Keratinocyte (primary cell): ENCODE data around the gene LDLRAD2. TPM values are rescaled to one million over a fixed set of nuclear protein-coding genes. Genes with fewer than 3 reads are reported as not detected.

ENCODE experiments used
- DNase-seq: peaks from one replicate; pipeline ENCODE4 v3.0.0-alpha.2; 2011; ENCODE audit warnings: low read depth, missing footprints, low spot score
- FAIRE-seq: peaks from 2 replicates; lab custom pipeline; 2011; peaks lifted over from hg19 to GRCh38; lab: Jason Lieb, UNC
- H2AFZ ChIP-seq: 2 replicates; pipeline ENCODE4 v1.6.0; 2012; ENCODE audit warnings: low read length, control low read depth, inconsistent platforms; ENCODE audit not compliant: control insufficient read depth
- H3K27ac ChIP-seq: 2 replicates; pipeline ENCODE4 v1.5.1; 2011; ENCODE audit warnings: low read length; ENCODE audit not compliant: control insufficient read depth, insufficient read depth
- H3K27me3 ChIP-seq: 3 replicates; pipeline ENCODE4 v1.6.0; 2011; ENCODE audit warnings: low read length; ENCODE audit not compliant: control insufficient read depth, insufficient read depth; ENCODE audit errors: extremely low read depth
- H3K36me3 ChIP-seq, 2 experiments: 2 replicates in 1 of 2; 3 replicates in 1 of 2; pipeline ENCODE4 v1.5.1; 2011; ENCODE audit warnings: low read length in 2 of 2, mild to moderate bottlenecking in 1 of 2; ENCODE audit not compliant: control insufficient read depth in 2 of 2, insufficient read depth in 2 of 2; ENCODE audit errors: extremely low read depth in 1 of 2
- H3K4me1 ChIP-seq: 3 replicates; pipeline ENCODE4 v1.5.1; 2011; ENCODE audit warnings: low read length; ENCODE audit not compliant: control insufficient read depth, insufficient read depth; ENCODE audit errors: extremely low read depth
- H3K4me2 ChIP-seq: 3 replicates; pipeline ENCODE4 v1.6.0; 2011; ENCODE audit warnings: low read depth, low read length; ENCODE audit not compliant: control insufficient read depth, insufficient read depth; ENCODE audit errors: extremely low read depth
- H3K4me3 ChIP-seq, 3 experiments: fragments of 200-600 bp in 1 of 3; sonication (generic) in 1 of 3; 2 replicates in 2 of 3; 3 replicates in 1 of 3; pipeline ENCODE4 v1.5.1; 2011 to 2016; ENCODE audit warnings: low read length in 3 of 3, mild to moderate bottlenecking in 3 of 3, control low read depth in 2 of 3, inconsistent platforms in 1 of 3, low read depth in 1 of 3, mixed read lengths in 1 of 3, mixed run types in 1 of 3, moderate library complexity in 1 of 3; ENCODE audit not compliant: control insufficient read depth in 2 of 3, insufficient read depth in 2 of 3; ENCODE audit errors: extremely low read depth in 1 of 3
- H3K79me2 ChIP-seq: 2 replicates; pipeline ENCODE4 v1.6.0; 2012; ENCODE audit warnings: low read length; ENCODE audit not compliant: control insufficient read depth, insufficient read depth
- H3K9ac ChIP-seq: 3 replicates; pipeline ENCODE4 v1.6.0; 2011; ENCODE audit warnings: low read length; ENCODE audit not compliant: control insufficient read depth, insufficient read depth; ENCODE audit errors: extremely low read depth
- H3K9me1 ChIP-seq: 3 replicates; pipeline ENCODE4 v1.6.0; 2011; ENCODE audit warnings: low read length; ENCODE audit not compliant: control insufficient read depth, insufficient read depth; ENCODE audit errors: extremely low read depth
- H3K9me3 ChIP-seq: 2 replicates; pipeline ENCODE4 v1.5.1; 2012; ENCODE audit warnings: low read depth, low read length; ENCODE audit not compliant: control insufficient read depth
- H4K20me1 ChIP-seq: 3 replicates; pipeline ENCODE4 v1.6.0; 2011; ENCODE audit warnings: low read length; ENCODE audit not compliant: control insufficient read depth, insufficient read depth; ENCODE audit errors: extremely low read depth
- CTCF ChIP-seq, 3 experiments: IDR thresholded peaks in 1 of 3; conservative IDR thresholded peaks in 1 of 3; optimal IDR thresholded peaks in 1 of 3; 2 replicates in 2 of 3; 3 replicates in 1 of 3; pipeline versions ENCODE3 to v1.5.1; 2011; ENCODE audit warnings: low read length in 3 of 3, mild to moderate bottlenecking in 3 of 3, moderate library complexity in 2 of 3, control low read depth in 1 of 3, inconsistent platforms in 1 of 3; ENCODE audit not compliant: insufficient read depth in 2 of 3; ENCODE audit errors: extremely low read depth in 1 of 3
- EZH2 ChIP-seq: IDR thresholded peaks from one replicate; pipeline ENCODE4 v1.6.1; 2012; ENCODE audit warnings: inconsistent platforms, mild to moderate bottlenecking, low read length, moderate library complexity
- dilution Hi-C: fragments of 300-500 bp; cut with MboI; formaldehyde crosslinking; loops from one replicate; pipeline ENCODE4 v1.7.0; 2020; ENCODE audit warnings: low sequenced_read_pairs; ENCODE audit not compliant: extremely low pct_ligation_motif_present
- polyA plus RNA-seq, 5 experiments: library from polyadenylated mRNA; depleted of rRNA in 3 of 5; stranded (reverse) in 3 of 5; stranded (forward) in 1 of 5; unstranded in 1 of 5; fragments of >200 nt; gene quantifications; 1 replicate in 1 of 5; 2 replicates in 3 of 5; 3 replicates in 1 of 5; pipeline versions ENCODE4 v1.2.1 to v1.2.3, GENCODE V29; 2011 to 2012; ENCODE audit warnings: missing spikeins in 2 of 5, low read depth in 1 of 5, low replicate concordance in 1 of 5

The LDLRAD2 gene
- polyA plus RNA-seq, 1 donor (not counting 4 experiments of a cell fraction or from before 2014, with no cell fraction given) = 0.07 TPM

- Histone ChIP-seq H2AFZ (no peak overlapping the region), H3K79me2 (peaks cover 91% of the 10 kb centered on the region), H3K4me1 (peaks cover 4% of the 10 kb centered on the region), H3K4me3 (no peak overlapping the region), H3K9ac (no peak overlapping the region), H3K27ac (no peak overlapping the region), H4K20me1 (no peaks in the 10 kb centered on the region), H3K27me3 (no peaks in the 10 kb centered on the region), H3K4me2 (no peak overlapping the region), H3K9me1 (no peaks in the 10 kb centered on the region), H3K36me3 (peaks cover 0 to 3% of the 10 kb centered on the region in 2 experiments), H3K9me3 (no peaks in the 10 kb centered on the region)
- FAIRE-seq (no peak), DNase-seq (no peak)
- TF ChIP-seq CTCF (optimal IDR thresholded peaks at IDR 0.05 in 1 of 3, IDR thresholded peaks at IDR 0.05 in 1 of 3, conservative IDR thresholded peaks at IDR 0.05 in 1 of 3; ENCODE audit: extremely low read depth in 1 of 3, insufficient read depth in 2 of 3, low read length in 3 of 3) = no peak
- TF ChIP-seq EZH2 = no peak
- dilution Hi-C loops = no loop called here
Observed at GRCh38 chr1:21778405-21778727, 33.7 kb upstream of the LDLRAD2 start.

- H2AFZ ChIP-seq = no peak overlapping the region
- TF ChIP-seq EZH2 (no peak), CTCF (optimal IDR thresholded peaks at IDR 0.05 in 1 of 3, IDR thresholded peaks at IDR 0.05 in 1 of 3, conservative IDR thresholded peaks at IDR 0.05 in 1 of 3; ENCODE audit: extremely low read depth in 1 of 3, insufficient read depth in 2 of 3, low read length in 3 of 3) (no peak)
- no peak for DNase-seq
- dilution Hi-C loops = no loop called here
- H3K79me2 ChIP-seq = peaks cover 77% of the 10 kb centered on the region
- FAIRE-seq = no peak
- no peaks in the 10 kb centered on the region for H3K27me3 ChIP-seq
- peaks cover 8% of the 10 kb centered on the region for H3K4me1 ChIP-seq
- H3K9me1 ChIP-seq = no peaks in the 10 kb centered on the region
- H3K4me2 ChIP-seq = no peak overlapping the region
- H3K36me3 ChIP-seq = peaks cover 0 to 3% of the 10 kb centered on the region in 2 experiments
- no peak overlapping the region for H3K9ac ChIP-seq
- H3K9me3 ChIP-seq = no peaks in the 10 kb centered on the region
- no peak overlapping the region for H3K27ac ChIP-seq
- H4K20me1 ChIP-seq = no peaks in the 10 kb centered on the region
- no peak overlapping the region for H3K4me3 ChIP-seq
Observed at GRCh38 chr1:21779613-21780521, 32.2 kb upstream of the LDLRAD2 start.
